Suprapubic skin (tissue), 3 donors: ENCODE measurements around the gene NEURL1B.

ENCODE experiments used
- CTCF ChIP-seq, 2 donors: fragments of 200-600 bp in 1 of 2; fragments of 450-650 bp in 1 of 2; sonication (generic) in 1 of 2; IDR thresholded peaks; one replicate each; pipeline ENCODE4 v1.5.1; 2016 to 2019; ENCODE audit warnings: antibody characterized with exemption in 2 of 2, mild to moderate bottlenecking in 1 of 2, moderate library complexity in 1 of 2
- POLR2AphosphoS5 ChIP-seq, 3 donors: sonication (generic); formaldehyde crosslinking; IDR thresholded peaks; one replicate each; pipeline ENCODE4 v1.6.1; 2017; ENCODE audit warnings: antibody characterized with exemption in 3 of 3

- TF ChIP-seq CTCF (IDR thresholded peaks at IDR 0.05) (no peak), POLR2AphosphoS5 (IDR thresholded peaks at IDR 0.05) (no peak)
Observed at GRCh38 chr5:172645271-172646055, 4.4 kb downstream of the NEURL1B start.
